ENCODE measurements around the gene MRPL9.
A peak's percentile ranks its signal among the peaks of the same experiment; 100 is the strongest.

Gene MRPL9

GRCh38 chr1:151762941-151763921 is at the start of gene MRPL9:
Gene MRPL9, minus strand, starts transcription at chr1:151763496. Its CDS starts 17 bp downstream, at chr1:151763479.
- DNase-seq (ENCODE audit: low read depth) = peak; percentile 67

DNA sequence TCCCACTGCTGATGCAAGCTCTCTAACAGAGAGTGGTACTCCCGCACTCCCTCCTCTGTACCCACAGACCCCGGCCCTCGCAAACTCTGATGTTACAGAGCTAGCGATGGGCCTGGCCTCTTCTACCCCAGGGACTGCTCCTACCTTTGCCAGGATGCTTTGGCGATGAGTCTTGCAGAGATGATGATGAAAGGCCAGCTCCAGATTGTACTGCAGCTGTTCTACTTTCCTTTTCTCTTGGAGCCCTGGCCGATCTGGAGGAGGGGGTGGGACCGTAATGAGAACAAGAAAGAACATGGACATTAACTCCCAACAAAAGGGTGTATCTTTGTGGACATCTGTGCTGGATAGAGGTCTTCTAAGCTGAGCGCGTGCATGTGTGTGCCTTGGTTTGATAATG is 47.9 kb upstream of the MRPL9 start:
- DNase-seq (ENCODE audit: low read depth) = no peak

DNA sequence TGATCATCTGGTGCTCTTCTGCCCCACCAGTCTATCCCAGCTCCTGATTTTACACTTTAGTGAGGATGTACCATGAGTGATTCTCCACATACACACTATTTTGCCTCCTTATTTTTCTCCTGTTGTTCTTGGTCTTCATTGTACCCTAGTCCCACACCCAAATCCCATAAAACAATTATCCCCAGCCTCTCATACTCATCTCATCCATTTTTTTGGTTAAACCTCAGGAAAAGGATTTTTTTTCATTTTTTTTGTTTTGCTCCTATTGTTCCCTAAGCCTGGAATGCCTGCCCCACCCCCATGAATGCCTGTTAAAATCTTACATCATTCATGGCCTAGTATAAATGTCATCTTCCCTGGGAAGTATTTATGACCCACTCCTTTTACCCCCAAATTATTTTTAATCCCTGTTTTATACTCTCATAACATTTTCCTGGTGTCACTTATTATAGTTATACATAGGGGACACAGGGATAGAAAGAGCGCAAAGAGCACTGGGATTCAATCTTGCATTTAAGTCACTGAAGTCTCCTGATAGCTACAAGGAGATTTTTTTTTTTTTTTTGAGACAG is 46.8 kb upstream of the MRPL9 start:
- no peak for DNase-seq (ENCODE audit: low read depth)

DNA sequence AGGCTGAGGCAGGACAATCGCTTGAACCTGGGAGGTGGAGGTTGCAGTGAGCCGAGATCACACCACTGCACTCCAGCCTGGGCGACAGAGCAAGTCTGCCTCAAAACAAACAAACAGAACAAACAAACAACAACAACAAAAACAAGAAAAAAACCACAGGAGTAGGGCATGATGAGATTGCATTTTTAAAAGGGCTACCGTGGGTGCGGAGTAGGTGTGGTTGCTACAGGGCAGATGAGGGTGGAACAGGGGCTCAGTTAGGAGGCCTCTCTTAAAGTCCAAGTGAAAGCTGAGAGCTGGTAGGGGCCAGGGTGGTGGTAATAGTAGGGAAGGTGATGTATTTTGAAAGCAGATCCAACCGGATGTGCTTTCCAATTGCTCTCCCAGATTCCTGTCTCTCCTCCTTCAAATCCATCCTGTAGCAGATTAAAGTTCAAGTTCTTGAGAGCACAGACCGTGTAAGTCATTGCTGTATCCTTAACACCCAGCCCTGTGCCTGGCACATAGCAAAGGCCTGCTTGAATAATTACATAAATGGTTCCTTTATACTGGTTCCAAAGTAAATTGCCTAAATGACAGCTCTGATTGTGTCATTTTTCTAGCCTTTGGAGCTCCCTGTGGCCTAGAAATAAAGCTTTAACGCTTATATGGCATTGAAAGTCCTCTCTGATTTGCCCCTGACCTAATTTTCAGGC is 46.1 kb upstream of the MRPL9 start:
- DNase-seq (ENCODE audit: low read depth) = no peak

DNA sequence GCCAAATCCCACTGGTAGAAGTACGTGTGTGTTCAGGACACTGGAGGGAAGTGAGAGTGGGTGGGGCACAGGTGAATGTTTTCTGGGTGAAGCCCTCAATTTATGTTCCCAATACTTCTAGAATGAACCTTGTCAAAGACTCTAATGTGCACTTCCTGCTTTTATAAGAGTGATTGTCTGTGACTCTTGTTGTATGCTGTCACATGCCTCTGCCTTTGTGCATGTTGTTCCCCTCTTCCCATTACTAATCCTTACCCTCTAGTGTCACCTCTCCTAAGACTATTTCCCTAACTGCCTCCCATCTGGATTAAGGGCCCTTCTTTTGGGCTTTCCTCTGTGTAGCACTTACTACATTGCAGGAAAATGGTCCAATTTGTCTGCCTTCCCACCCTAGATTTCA is 44.5 kb upstream of the MRPL9 start:
- DNase-seq (ENCODE audit: low read depth) = no peak

GRCh38 chr1:151807131-151807530 is 43.8 kb upstream of the MRPL9 start:
- no peak for DNase-seq (ENCODE audit: low read depth)

- no peak for DNase-seq (ENCODE audit: low read depth)
Observed at GRCh38 chr1:151806170-151806569, 42.9 kb upstream of the MRPL9 start.

DNA sequence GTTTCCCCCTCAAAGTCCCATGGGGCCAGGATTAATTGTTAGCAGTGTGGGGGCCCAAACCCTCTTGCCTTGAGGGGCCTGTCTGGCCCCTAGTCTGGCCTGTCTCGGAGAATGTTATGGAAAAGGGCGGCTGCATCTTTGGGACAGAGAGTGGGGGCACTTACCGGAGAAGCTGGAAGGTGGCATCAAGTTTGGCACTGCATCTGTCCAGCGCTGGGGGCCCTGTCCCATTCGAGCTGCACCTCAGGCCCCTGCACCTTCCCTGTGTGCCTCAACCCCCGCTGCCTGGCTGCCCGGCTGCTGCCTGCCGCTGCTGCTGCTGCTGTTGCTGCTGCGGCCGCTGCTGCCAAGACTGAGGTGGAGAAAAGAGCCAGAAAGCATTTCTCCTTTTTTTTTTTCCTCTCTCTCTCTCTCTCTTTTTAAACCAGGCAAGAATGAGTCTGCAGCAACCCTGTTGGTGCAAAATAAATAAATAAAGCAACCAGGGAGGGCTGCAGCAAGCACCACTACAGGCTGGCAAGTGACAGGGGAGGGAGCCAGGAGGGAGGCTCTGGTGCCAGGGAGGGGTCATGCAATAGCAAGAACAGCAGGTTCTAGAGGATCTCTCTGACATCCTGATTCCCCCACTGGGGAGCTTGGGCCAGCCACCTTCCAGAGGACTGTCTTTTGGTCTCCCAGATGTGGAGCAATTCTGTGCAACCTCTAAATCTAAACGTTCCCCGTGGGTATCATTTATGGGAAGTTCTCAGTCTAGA is 41.9 kb upstream of the MRPL9 start, which contains the start of gene LINGO4:
Gene LINGO4, minus strand, starts transcription at position 354 of the 755 bp plus-strand sequence. CDS start 2,715 bp downstream, outside the sequence.
- DNase-seq (ENCODE audit: low read depth) = no peak

DNA sequence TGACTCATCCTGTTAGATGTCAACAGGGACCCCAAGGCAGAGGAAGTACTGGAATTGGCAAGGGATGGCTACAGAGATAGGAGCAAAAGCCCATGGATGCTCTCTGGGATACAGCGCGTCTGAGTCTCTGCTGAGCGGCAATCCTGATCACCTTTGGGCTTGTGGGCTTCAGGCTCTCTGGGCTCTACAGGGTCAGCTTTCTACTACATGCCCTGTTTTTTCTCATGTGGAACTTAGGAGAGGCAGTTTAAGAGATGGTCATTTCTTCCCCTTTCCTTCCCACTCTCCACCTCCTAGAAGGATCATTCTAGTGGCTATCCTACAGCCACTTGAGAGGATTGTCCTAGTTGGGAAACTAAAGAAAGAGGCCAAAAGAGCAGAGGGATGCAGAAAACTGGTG is 40.6 kb upstream of the MRPL9 start:
- no peak for DNase-seq (ENCODE audit: low read depth)

- DNase-seq (ENCODE audit: low read depth) = no peak
Observed at GRCh38 chr1:151803164-151803563, 39.9 kb upstream of the MRPL9 start.

GRCh38 chr1:151802372-151802771 is 39.1 kb upstream of the MRPL9 start:
- DNase-seq (ENCODE audit: low read depth) = no peak

DNA sequence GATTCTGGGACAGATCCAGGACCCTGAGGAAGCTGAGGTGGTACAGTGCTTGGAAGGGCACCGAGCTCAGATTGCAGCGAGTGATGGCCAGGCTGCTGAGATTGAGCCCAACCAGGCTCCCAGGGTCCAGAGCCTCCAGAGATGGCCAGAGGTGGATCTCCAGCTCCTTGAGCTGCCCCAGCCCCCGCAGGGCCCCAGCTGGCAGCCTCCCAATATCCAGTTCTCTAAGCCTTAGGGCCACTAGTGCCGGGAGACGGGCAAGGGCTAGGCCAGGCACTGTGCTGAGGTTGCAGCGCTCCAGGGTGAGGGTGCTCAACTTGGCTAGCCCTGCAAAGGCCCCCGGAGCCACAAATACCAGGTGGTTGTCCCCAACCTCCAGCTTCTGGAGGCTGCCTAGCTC is 38.5 kb upstream of the MRPL9 start:
- no peak for DNase-seq (ENCODE audit: low read depth)

DNA sequence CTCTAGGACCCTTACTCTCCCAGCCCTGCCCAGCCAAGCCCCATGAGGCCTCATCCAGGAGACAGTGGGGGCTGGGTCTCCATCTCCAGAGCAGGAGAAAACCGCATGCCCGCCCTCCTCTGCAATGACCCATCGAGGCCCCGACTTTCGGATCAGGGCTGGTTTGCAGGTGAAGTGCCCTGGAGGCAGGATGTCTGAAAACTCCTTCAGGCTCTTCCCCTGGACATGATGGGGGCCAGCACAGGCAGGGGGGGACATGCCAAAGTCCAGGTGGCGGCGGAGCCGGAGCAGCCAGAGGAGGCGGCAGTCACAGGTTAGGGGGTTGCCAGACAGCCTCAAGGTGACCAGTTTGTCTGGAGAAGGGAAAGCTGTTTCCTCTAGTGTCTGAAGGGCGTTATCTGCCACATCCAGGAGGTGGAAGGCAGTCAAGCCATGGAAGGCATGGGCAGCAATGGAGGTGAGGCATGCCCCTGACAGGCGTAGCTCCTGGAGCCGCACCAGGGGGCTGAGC is 38.1 kb upstream of the MRPL9 start:
- DNase-seq (ENCODE audit: low read depth) = no peak

GRCh38 chr1:151800830-151801229 is 37.5 kb upstream of the MRPL9 start:
- DNase-seq (ENCODE audit: low read depth) = no peak

DNA sequence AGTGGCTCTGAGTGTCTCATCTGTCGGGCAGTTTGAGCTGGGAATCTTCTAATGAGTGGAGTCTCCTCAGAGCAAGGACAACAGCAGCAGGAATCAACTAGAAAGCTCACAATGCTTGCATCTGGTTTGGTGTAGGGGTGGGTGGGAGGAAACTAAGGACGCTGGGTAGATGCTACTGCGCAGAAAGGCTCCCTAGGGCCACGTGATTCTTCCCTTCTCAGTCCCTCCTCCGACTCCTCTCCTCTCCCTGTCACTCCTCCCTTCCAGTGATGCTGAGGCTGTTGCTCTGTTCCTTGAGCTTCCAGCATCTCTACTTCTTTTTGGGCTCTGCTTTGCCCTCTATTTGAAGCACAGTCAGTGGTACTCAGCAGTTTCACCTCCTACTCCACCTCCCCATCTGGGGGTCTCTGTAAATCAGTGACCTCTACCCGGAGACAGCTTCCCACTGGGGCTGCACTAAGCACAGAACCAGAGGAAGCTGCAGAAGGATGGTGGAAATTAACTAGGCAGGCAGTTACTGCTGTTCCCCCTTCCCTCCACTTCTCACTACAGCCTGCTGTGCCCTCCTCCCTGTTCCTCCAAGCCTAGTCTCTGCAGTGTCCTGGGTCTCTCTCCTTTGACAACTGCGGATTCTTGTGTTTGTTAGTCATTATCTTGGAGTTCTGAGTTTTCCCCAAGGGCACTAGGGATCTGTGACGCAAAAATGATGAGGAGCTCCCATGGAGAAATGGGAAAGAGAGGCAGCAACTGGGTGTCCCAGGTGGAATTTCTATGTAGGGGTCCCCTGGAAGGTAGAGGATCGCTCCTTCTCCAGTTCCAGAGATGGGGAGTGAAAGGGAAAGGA is 36.1 kb upstream of the MRPL9 start:
- no peak for DNase-seq (ENCODE audit: low read depth)

- DNase-seq (ENCODE audit: low read depth) = no peak
Observed at GRCh38 chr1:151798571-151798970, 35.3 kb upstream of the MRPL9 start.

GRCh38 chr1:151790940-151791651 is 27.8 kb upstream of the MRPL9 start:
- DNase-seq (ENCODE audit: low read depth) = peak; percentile 3

- peak; percentile 99 for DNase-seq (ENCODE audit: low read depth)
Observed at GRCh38 chr1:151790071-151790939, 27.0 kb upstream of the MRPL9 start, which contains the start of gene TDRKH. Gene TDRKH, minus strand, starts transcription at chr1:151790500. Its CDS starts 7,478 bp downstream, at chr1:151783022.

GRCh38 chr1:151787689-151788088 is 24.4 kb upstream of the MRPL9 start:
- no peak for DNase-seq (ENCODE audit: low read depth)
